ENCODE results near the gene EMC10.

GRCh38 chr19:50501568-50502475 is 25.5 kb downstream of the EMC10 start:
- TF ChIP-seq, protein P1, sequence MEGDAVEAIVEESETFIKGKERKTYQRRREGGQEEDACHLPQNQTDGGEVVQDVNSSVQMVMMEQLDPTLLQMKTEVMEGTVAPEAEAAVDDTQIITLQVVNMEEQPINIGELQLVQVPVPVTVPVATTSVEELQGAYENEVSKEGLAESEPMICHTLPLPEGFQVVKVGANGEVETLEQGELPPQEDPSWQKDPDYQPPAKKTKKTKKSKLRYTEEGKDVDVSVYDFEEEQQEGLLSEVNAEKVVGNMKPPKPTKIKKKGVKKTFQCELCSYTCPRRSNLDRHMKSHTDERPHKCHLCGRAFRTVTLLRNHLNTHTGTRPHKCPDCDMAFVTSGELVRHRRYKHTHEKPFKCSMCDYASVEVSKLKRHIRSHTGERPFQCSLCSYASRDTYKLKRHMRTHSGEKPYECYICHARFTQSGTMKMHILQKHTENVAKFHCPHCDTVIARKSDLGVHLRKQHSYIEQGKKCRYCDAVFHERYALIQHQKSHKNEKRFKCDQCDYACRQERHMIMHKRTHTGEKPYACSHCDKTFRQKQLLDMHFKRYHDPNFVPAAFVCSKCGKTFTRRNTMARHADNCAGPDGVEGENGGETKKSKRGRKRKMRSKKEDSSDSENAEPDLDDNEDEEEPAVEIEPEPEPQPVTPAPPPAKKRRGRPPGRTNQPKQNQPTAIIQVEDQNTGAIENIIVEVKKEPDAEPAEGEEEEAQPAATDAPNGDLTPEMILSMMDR (IDR thresholded peaks at IDR 0.05): no peak
- TF ChIP-seq POLR2A (IDR thresholded peaks at IDR 0.05) (no peak), EP300 (IDR thresholded peaks at IDR 0.05) (no peak)
